HT-29 (cell line): ENCODE results near the gene NEK9. TPM values are rescaled to one million over a fixed set of nuclear protein-coding genes. Genes with fewer than 3 reads are reported as not detected.
"Not testable (repeated sequence)": the region's sequence is repeated elsewhere in the genome, so short reads cannot be mapped to it uniquely, and the experiment has no call there.

Experiments used
- DNase-seq: peaks from one replicate; pipeline ENCODE4 v3.0.0-alpha.2; 2015; ENCODE audit warnings: low spot score
- total RNA-seq: library from RNA; depleted of rRNA; stranded (reverse); fragments of >200 nt; shearing (Covaris generic); gene quantifications from 2 replicates; pipeline ENCODE4 v1.2.3, GENCODE V29; 2014

Gene NEK9
- total RNA-seq, 1 experiment from 2014 or later = 45.7 TPM

- no peak for DNase-seq
Observed at GRCh38 chr14:75107186-75107585, 19.7 kb downstream of the NEK9 start.

- DNase-seq = no peak
Observed at GRCh38 chr14:75101491-75101890, 25.4 kb downstream of the NEK9 start.

- DNase-seq = no peak
Observed at GRCh38 chr14:75098682-75099081, 28.2 kb downstream of the NEK9 start.

GRCh38 chr14:75098212-75098611 lies 28.6 kb downstream of the NEK9 start:
- no peak for DNase-seq

GRCh38 chr14:75096959-75097358 lies 29.9 kb downstream of the NEK9 start:
- DNase-seq = no peak

GRCh38 chr14:75095690-75096089 lies 31.2 kb downstream of the NEK9 start:
- DNase-seq = no peak

- no peak for DNase-seq
Observed at GRCh38 chr14:75094896-75095295, 32.0 kb downstream of the NEK9 start.

GRCh38 chr14:75092698-75093097 lies 34.1 kb downstream of the NEK9 start:
- no peak for DNase-seq

GRCh38 chr14:75091251-75091650 lies 35.6 kb downstream of the NEK9 start:
- no peak for DNase-seq

- DNase-seq = no peak
Observed at GRCh38 chr14:75090353-75090752, 36.5 kb downstream of the NEK9 start.

- DNase-seq = peak; percentile 68
Observed at GRCh38 chr14:75088566-75089373, 38.1 kb downstream of the NEK9 start.

GRCh38 chr14:75088153-75088552 lies 38.7 kb downstream of the NEK9 start:
- no peak for DNase-seq

- peak; percentile 56 for DNase-seq
Observed at GRCh38 chr14:75084513-75084912, 42.3 kb downstream of the NEK9 start.

GRCh38 chr14:75083271-75083670 lies 43.6 kb downstream of the NEK9 start:
- DNase-seq = no peak

GRCh38 chr14:75081660-75082229 lies 45.1 kb downstream of the NEK9 start:
- no peak for DNase-seq

GRCh38 chr14:75079521-75079920 lies 47.3 kb downstream of the NEK9 start:
- DNase-seq = no peak

- DNase-seq = no peak
Observed at GRCh38 chr14:75077794-75078193, 49.1 kb downstream of the NEK9 start.

- no peak for DNase-seq
Observed at GRCh38 chr14:75070383-75070782, 56.5 kb downstream of the NEK9 start.

GRCh38 chr14:75069811-75070145 lies 57.1 kb downstream of the NEK9 start:
- DNase-seq = no peak

GRCh38 chr14:75069121-75069810 lies 57.6 kb downstream of the NEK9 start, which contains the start of gene ZC2HC1C:
Gene ZC2HC1C, plus strand, starts transcription at chr14:75069641. Its CDS starts 933 bp downstream, at chr14:75070574.
- peak; percentile 89 for DNase-seq

GRCh38 chr14:75068294-75069120 lies 58.3 kb downstream of the NEK9 start:
- peak; percentile 51 for DNase-seq

- DNase-seq = not testable (repeated sequence)
Observed at GRCh38 chr14:75067765-75068164, 59.1 kb downstream of the NEK9 start.
